Mammary epithelial cell (primary cell): ENCODE results near the gene SDCBP2.

Source experiments
- CTCF ChIP-seq, 2 donors: IDR thresholded peaks in 1 of 2; conservative IDR thresholded peaks in 1 of 2; 2 replicates each; pipeline ENCODE4 v1.5.1; 2011 to 2012; ENCODE audit warnings: inconsistent platforms in 2 of 2, low read length in 2 of 2, mild to moderate bottlenecking in 2 of 2, control low read depth in 1 of 2, low read depth in 1 of 2; ENCODE audit not compliant: insufficient read depth in 1 of 2; ENCODE audit errors: extremely low read depth in 1 of 2
- EZH2 ChIP-seq: IDR thresholded peaks from 2 replicates; pipeline ENCODE4 v1.6.1; 2012; ENCODE audit warnings: low read length, inconsistent platforms, borderline replicate concordance

- TF ChIP-seq CTCF (conservative IDR thresholded peaks at IDR 0.05 in 1 of 2, IDR thresholded peaks at IDR 0.05 in 1 of 2; ENCODE audit: extremely low read depth in 1 of 2, insufficient read depth in 1 of 2, low read depth in 1 of 2, low read length in 2 of 2) (no peak), EZH2 (no peak)
Observed at GRCh38 chr20:1331101-1331500, 2.2 kb upstream of the SDCBP2 start.
